ENCODE measurements around the gene HLA-B. TPM values are rescaled to one million over a fixed set of nuclear protein-coding genes. Genes with fewer than 3 reads are reported as not detected.

Gene HLA-B
- total RNA-seq, 1 experiment from 2014 or later = 124 TPM

GRCh38 chr6:31356216-31356945, 598 bp downstream of the HLA-B start (continued):
- TF ChIP-seq ZBTB21 (CRISPR knock-in tag; IDR thresholded peaks at IDR 0.05; ENCODE audit: borderline replicate concordance) (no peak), ZNF532 (CRISPR knock-in tag; IDR thresholded peaks at IDR 0.05; ENCODE audit: borderline replicate concordance) (no peak), ZNF317 (CRISPR knock-in tag; IDR thresholded peaks at IDR 0.05; ENCODE audit: borderline replicate concordance, low read depth) (no peak)

- Mint-ChIP-seq H3K36me3 (peaks cover 17% of the 10 kb centered on the region), H3K4me3 (peak overlapping the region; percentile 60), H3K9me3 (peaks cover 4% of the 10 kb centered on the region), H3K27ac (no peak overlapping the region), H3K27me3 (ENCODE audit: low read depth) (peaks cover 84% of the 10 kb centered on the region), H3K4me1 (peaks cover 4% of the 10 kb centered on the region)
- DNase-seq (ENCODE audit: low spot score) (no peak), ATAC-seq (no peak)
- ChIA-PET CTCF (interaction anchor here (0.6 to 1.0 kb wide), 2 partner anchors 11 kb away, joined by 3 to 5 read pairs; no protein-coding TSS in a partner anchor), POLR2A (no interaction called here)
- TF ChIP-seq MAX (CRISPR knock-in tag; IDR thresholded peaks at IDR 0.05) = no peak
- TF ChIP-seq GTF2I (CRISPR knock-in tag; conservative IDR thresholded peaks at IDR 0.05) = no peak
- TF ChIP-seq ZNF219 (CRISPR knock-in tag; IDR thresholded peaks at IDR 0.05; ENCODE audit: borderline replicate concordance) = no peak
- no peak for TF ChIP-seq E2F5 (CRISPR knock-in tag; IDR thresholded peaks at IDR 0.05)
- no peak for TF ChIP-seq MLX (CRISPR knock-in tag; IDR thresholded peaks at IDR 0.05)
- TF ChIP-seq AR (CRISPR knock-in tag; IDR thresholded peaks at IDR 0.05) = no peak
- no peak for TF ChIP-seq PRRX2 (CRISPR knock-in tag; IDR thresholded peaks at IDR 0.05)
- TF ChIP-seq ARID4B (CRISPR knock-in tag; IDR thresholded peaks at IDR 0.05; ENCODE audit: borderline replicate concordance) = no peak
- no peak for TF ChIP-seq OVOL2 (CRISPR knock-in tag; IDR thresholded peaks at IDR 0.05; ENCODE audit: borderline replicate concordance)
- TF ChIP-seq SMAD3 (CRISPR knock-in tag; IDR thresholded peaks at IDR 0.05; ENCODE audit: borderline replicate concordance) = no peak
- no peak for TF ChIP-seq NFATC4 (CRISPR knock-in tag; IDR thresholded peaks at IDR 0.05)
- no peak for TF ChIP-seq AFF4 (CRISPR knock-in tag; IDR thresholded peaks at IDR 0.05; ENCODE audit: borderline replicate concordance)
Observed at GRCh38 chr6:31355583-31355948, 1.4 kb downstream of the HLA-B start.
